IMR-90 (cell line): ENCODE data around the gene PITPNC1. TPM values are rescaled to one million over a fixed set of nuclear protein-coding genes. Genes with fewer than 3 reads are reported as not detected.
"Not testable (repeated sequence)": the region's sequence is repeated elsewhere in the genome, so short reads cannot be mapped to it uniquely, and the experiment has no call there.

Source experiments
- ATAC-seq: fragments of 200-7000 bp; cut with Tn5 transposase; 2 replicates; pipeline ENCODE4 v1.9.1; 2020; ENCODE audit warnings: low read depth, mild to moderate bottlenecking, moderate library complexity
- BruUV-seq: library from RNA; stranded (reverse); fragments of 400-500 nt; replicated peaks from 2 replicates; lab custom pipeline; 2021; lab: Mats Ljungman, UMichigan
- CTCF ChIA-PET: fragments of 300-600 bp; formaldehyde crosslinking; extraction: SDS; loops from one replicate; lab custom pipeline; 2021; ENCODE audit warnings: antibody characterized with exemption; lab: Yijun Ruan, JAX
- POLR2A ChIA-PET: fragments of 300-600 bp; sonication (Branson Sonifier 250); formaldehyde crosslinking; loops from one replicate; lab custom pipeline; 2022; ENCODE audit warnings: antibody characterized with exemption; ENCODE audit not compliant: unreplicated experiment; lab: Charles Lee
- DNase-seq: peaks from one replicate; pipeline ENCODE4 v3.0.0; 2013
- H2AFZ ChIP-seq: replicated peaks from 2 replicates; pipeline ENCODE3; 2013; ENCODE audit warnings: low read length, mild to moderate bottlenecking; ENCODE audit not compliant: poor library complexity
- H2AK5ac ChIP-seq: 2 replicates; pipeline ENCODE4 v1.6.1; 2013; ENCODE audit warnings: low read depth, low read length, inconsistent platforms
- H2AK9ac ChIP-seq: replicated peaks from 2 replicates; pipeline ENCODE3; 2013; ENCODE audit warnings: mild to moderate bottlenecking, low read depth, low read length, moderate library complexity; ENCODE audit not compliant: poor library complexity
- H2BK120ac ChIP-seq: 2 replicates; pipeline ENCODE4 v1.6.1; 2013; ENCODE audit warnings: low read depth, low read length, inconsistent platforms
- H2BK15ac ChIP-seq: 3 replicates; pipeline ENCODE4 v1.6.1; 2013; ENCODE audit warnings: low read depth, low read length, inconsistent platforms
- H2BK20ac ChIP-seq: 2 replicates; pipeline ENCODE4 v1.6.1; 2013; ENCODE audit warnings: low read depth, mild to moderate bottlenecking, inconsistent platforms, low read length, moderate library complexity
- H2BK5ac ChIP-seq: 2 replicates; pipeline ENCODE4 v1.6.1; 2013; ENCODE audit warnings: mild to moderate bottlenecking, low read depth, low read length, inconsistent platforms; ENCODE audit not compliant: poor library complexity, severe bottlenecking
- H3K14ac ChIP-seq: replicated peaks from 2 replicates; pipeline ENCODE4 v1.6.1; 2013; ENCODE audit warnings: low read depth, low read length, inconsistent platforms
- H3K18ac ChIP-seq: 2 replicates; pipeline ENCODE4 v1.6.1; 2013; ENCODE audit warnings: low read depth, low read length, control low read depth
- H3K23ac ChIP-seq: 2 replicates; pipeline ENCODE4 v1.6.1; 2013; ENCODE audit warnings: low read depth, low read length, inconsistent platforms
- H3K27ac ChIP-seq: 2 replicates; pipeline ENCODE4 v1.5.1; 2013; ENCODE audit warnings: mild to moderate bottlenecking, control low read depth, low read length; ENCODE audit not compliant: insufficient read depth
- H3K27me3 ChIP-seq: 2 replicates; pipeline ENCODE4 v1.6.1; 2013; ENCODE audit warnings: low read length; ENCODE audit not compliant: control insufficient read depth, insufficient read depth
- H3K36me3 ChIP-seq: 2 replicates; pipeline ENCODE4 v1.6.1; 2013; ENCODE audit warnings: low read length, mixed read lengths; ENCODE audit not compliant: control insufficient read depth, insufficient read depth
- H3K4ac ChIP-seq: 2 replicates; pipeline ENCODE4 v1.6.1; 2013; ENCODE audit warnings: low read depth, low read length, inconsistent platforms
- H3K4me1 ChIP-seq: 2 replicates; pipeline ENCODE4 v1.6.1; 2013; ENCODE audit warnings: low read length, mixed read lengths; ENCODE audit not compliant: control insufficient read depth, insufficient read depth
- H3K4me2 ChIP-seq: 2 replicates; pipeline ENCODE4 v1.6.1; 2013; ENCODE audit warnings: low read depth, mild to moderate bottlenecking, control low read depth, low read length, moderate library complexity
- H3K4me3 ChIP-seq: 2 replicates; pipeline ENCODE4 v1.5.1; 2013; ENCODE audit warnings: low read depth, mild to moderate bottlenecking, control low read depth, low read length, moderate library complexity; ENCODE audit not compliant: insufficient read depth
- H3K56ac ChIP-seq: 2 replicates; pipeline ENCODE4 v1.6.1; 2013; ENCODE audit warnings: low read length, inconsistent platforms; ENCODE audit not compliant: insufficient read depth; ENCODE audit errors: extremely low read depth
- H3K79me1 ChIP-seq, 2 experiments: 2 replicates each; pipeline ENCODE4 v1.6.1; 2013; ENCODE audit warnings: low read length in 2 of 2, inconsistent platforms in 1 of 2, low read depth in 1 of 2
- H3K9ac ChIP-seq: 2 replicates; pipeline ENCODE4 v1.6.1; 2013; ENCODE audit warnings: low read depth, low read length, control low read depth
- H3K9me1 ChIP-seq: 2 replicates; pipeline ENCODE4 v1.6.1; 2013; ENCODE audit warnings: low read length, inconsistent platforms; ENCODE audit not compliant: insufficient read depth
- H3K9me3 ChIP-seq: 2 replicates; pipeline ENCODE4 v1.6.1; 2013; ENCODE audit warnings: low read length; ENCODE audit not compliant: control insufficient read depth, insufficient read depth
- H4K20me1 ChIP-seq: 2 replicates; pipeline ENCODE4 v1.6.1; 2013; ENCODE audit warnings: low read length, inconsistent platforms; ENCODE audit not compliant: insufficient read depth
- H4K5ac ChIP-seq: 2 replicates; pipeline ENCODE4 v1.6.1; 2013; ENCODE audit warnings: mild to moderate bottlenecking, low read depth, low read length, control low read depth
- H4K8ac ChIP-seq, 2 experiments: 2 replicates each; pipeline ENCODE4 v1.6.1; 2013; ENCODE audit warnings: low read depth in 2 of 2, low read length in 2 of 2, control low read depth in 1 of 2, inconsistent platforms in 1 of 2
- H4K91ac ChIP-seq: 2 replicates; pipeline ENCODE4 v1.6.1; 2013; ENCODE audit warnings: low read depth, low read length, inconsistent platforms; ENCODE audit not compliant: insufficient read depth
- WGBS, 2 experiments: methylation state at CpG; one replicate each; pipeline versions ENCODE4 v1.1.5 to v1.1.7; 2013; ENCODE audit warnings: missing lambda C conversion rate in 2 of 2; ENCODE audit not compliant: insufficient read length in 1 of 2; ENCODE audit errors: extremely low coverage in 2 of 2; 5-methylcytosine and 5-hydroxymethylcytosine counted together
- dilution Hi-C: fragments of 300-500 bp; cut with HindIII; formaldehyde crosslinking; loops from one replicate; pipeline ENCODE4 v1.14.3; 2018; ENCODE audit warnings: low sequenced_read_pairs; ENCODE audit not compliant: unreplicated experiment
- in situ Hi-C: fragments of 300-500 bp; cut with MboI; formaldehyde crosslinking; loops from 3 replicates; pipeline ENCODE4 v1.14.3; 2019; ENCODE audit warnings: low sequenced_read_pairs, inconsistent platforms, mixed read lengths
- intact Hi-C: fragments of 100-400 bp; cut with micrococcal nuclease; formaldehyde crosslinking; loops from 2 replicates; pipeline ENCODE4 v1.10.0; 2022
- polyA plus RNA-seq, 3 experiments: library from polyadenylated mRNA; depleted of rRNA; stranded (reverse); fragments of >200 nt; gene quantifications; 2 replicates each; pipeline ENCODE4 v1.2.3, GENCODE V29; 2012; ENCODE audit warnings: low replicate concordance in 1 of 3
- total RNA-seq: library from RNA; depleted of rRNA; stranded (reverse); fragments of >200 nt; gene quantifications from 2 replicates; pipeline ENCODE4 v1.2.3, GENCODE V29; 2012

Gene PITPNC1
- total and polyA plus RNA-seq, 2 of the 4 experiments (the other 2 are of a cell fraction) = 4.1 TPM

DNA sequence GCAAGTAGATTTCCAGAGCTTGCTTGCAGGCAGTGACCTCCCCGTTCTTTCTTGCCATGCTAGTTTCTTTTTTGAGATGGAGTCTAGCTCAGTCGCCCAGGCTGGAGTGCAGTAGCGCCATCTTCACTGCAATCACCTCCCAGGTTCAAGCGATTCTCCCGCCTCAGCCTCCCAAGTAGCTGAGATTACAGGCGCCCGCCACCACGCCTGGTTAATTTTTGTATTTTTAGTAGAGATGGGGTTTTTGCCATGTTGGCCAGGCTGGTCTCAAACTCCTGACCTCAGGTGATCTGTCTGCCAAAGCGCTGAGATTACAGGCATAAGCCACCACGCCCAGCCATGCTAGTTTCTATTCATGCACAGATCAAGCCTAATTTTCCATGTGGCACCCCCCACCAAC is 139.5 kb downstream of the PITPNC1 start:
- H2AFZ ChIP-seq, H2BK15ac ChIP-seq, H3K14ac ChIP-seq, H3K27me3 ChIP-seq, H2AK9ac ChIP-seq, H4K91ac ChIP-seq, H3K9me1 ChIP-seq, H3K23ac ChIP-seq, in situ Hi-C loops, dilution Hi-C loops, POLR2A ChIA-PET, intact Hi-C loops, H3K4me1 ChIP-seq, CTCF ChIA-PET, DNase-seq, ATAC-seq, H4K5ac ChIP-seq, H2BK120ac ChIP-seq, H3K9ac ChIP-seq, H3K4me3 ChIP-seq, H3K56ac ChIP-seq, H2AK5ac ChIP-seq, H4K20me1 ChIP-seq, H3K36me3 ChIP-seq, H3K18ac ChIP-seq, H2BK5ac ChIP-seq, BruUV-seq, H3K4ac ChIP-seq, H4K8ac ChIP-seq, H3K27ac ChIP-seq, H3K9me3 ChIP-seq, H3K4me2 ChIP-seq, H2BK20ac ChIP-seq: not testable (repeated sequence)
- WGBS, 2 experiments = 90% methylated on average over 2 of the region's 10 CpGs; no CpG with 5 or more reads in 1 of the 2 experiments
- peaks cover 10 to 24% of the 10 kb centered on the region in 2 experiments for H3K79me1 ChIP-seq
